NCI-H1105 treated with DMSO at 0.1 percent for 48 hours (cell line): ENCODE results near the gene MAN2A2.
"Not testable (repeated sequence)": the region's sequence is repeated elsewhere in the genome, so short reads cannot be mapped to it uniquely, and the experiment has no call there.

Experiments
- DNase-seq: peaks from one replicate; lab custom pipeline; 2025; lab: John Stamatoyannopoulos, UW

Gene MAN2A2

DNA sequence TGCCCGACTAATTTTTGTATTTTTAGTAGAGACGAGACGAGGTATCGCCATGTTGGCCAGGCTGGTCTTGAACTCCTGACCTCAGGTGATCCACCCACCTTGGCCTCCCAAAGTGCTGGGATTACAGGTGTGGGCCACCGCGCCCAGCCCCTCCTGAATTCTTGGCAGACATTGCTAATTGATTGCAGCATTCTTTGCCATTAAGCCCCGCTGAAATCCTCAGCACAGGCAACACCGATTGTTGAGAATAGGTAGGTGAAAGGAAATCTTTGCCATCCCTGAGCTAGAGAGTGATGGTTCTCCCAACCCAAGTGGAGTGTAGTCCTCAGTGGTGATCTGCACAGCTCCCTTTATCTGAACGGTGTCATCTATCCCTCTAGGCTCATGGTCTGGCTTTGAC lies 1.6 kb downstream of the MAN2A2 start:
- no peak for DNase-seq

GRCh38 chr15:90905306-90906180 lies 2.4 kb downstream of the MAN2A2 start:
- DNase-seq = no peak

- DNase-seq = no peak
Observed at GRCh38 chr15:90906181-90906849, 3.2 kb downstream of the MAN2A2 start.

- no peak for DNase-seq
Observed at GRCh38 chr15:90907051-90907660, 4.1 kb downstream of the MAN2A2 start.

DNA sequence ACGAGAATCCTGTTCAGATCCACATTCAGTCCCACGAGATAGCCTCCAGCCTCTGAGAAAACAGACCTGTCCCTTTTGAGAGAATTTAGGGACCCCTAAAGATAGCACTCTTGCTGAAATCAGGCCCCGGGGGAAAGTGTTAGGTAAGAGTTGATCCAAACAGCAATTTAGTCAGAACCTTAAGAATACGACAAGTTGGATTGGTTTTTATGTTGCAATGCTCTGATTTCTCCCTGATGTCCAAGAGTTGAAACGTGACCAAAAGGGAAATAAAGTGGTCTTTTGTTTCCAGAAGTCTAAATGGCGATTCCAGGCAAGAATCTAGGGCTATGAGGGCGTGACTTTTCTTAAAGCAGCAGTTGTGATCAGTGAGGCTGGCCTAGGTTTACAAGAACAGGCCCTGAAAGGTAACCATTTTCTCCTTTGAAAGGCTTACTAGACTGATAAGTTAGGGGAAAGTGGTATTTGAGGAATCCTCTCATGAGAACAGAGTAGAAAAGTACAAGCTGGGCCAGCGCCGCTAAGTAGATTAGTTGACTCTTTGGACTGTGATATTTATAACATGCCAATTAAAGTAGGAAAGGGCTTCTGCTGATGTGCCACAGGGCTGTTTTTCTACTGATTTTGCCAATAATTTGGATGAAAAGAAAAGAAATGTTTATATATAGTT lies 4.9 kb downstream of the MAN2A2 start:
- DNase-seq = no peak

GRCh38 chr15:90909449-90909848 lies 6.3 kb downstream of the MAN2A2 start:
- DNase-seq = not testable (repeated sequence)

DNA sequence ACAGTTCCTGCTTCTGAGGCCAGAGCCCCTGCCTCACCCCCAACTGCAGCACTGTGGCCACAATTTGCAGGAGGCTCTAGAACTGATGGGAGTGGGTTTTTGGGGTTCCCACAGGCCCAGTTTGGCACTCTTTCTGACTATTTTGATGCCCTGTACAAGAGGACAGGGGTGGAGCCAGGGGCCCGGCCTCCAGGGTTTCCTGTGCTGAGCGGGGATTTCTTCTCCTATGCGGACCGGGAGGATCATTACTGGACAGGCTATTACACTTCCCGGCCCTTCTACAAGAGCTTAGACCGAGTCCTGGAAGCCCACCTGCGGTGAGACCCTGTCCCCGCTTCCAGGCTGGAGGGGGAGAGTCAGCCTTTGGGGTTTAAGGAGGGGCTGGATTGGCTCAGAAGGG lies 6.9 kb downstream of the MAN2A2 start:
- no peak for DNase-seq

- DNase-seq = no peak
Observed at GRCh38 chr15:90910441-90911301, 7.6 kb downstream of the MAN2A2 start.

DNA sequence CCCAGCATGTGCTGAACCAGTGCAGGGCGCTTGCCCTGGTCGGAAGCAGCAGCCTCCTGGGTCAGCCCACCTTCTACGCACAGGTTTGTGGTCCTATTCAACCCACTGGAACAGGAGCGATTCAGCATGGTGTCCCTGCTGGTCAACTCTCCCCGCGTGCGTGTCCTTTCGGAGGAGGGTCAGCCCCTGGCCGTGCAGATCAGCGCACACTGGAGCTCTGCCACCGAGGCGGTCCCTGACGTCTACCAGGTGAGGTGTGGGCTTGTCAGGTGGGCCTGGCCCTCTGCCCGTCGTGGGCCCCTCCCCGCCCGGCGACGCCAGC lies 8.2 kb downstream of the MAN2A2 start:
- DNase-seq = no peak

DNA sequence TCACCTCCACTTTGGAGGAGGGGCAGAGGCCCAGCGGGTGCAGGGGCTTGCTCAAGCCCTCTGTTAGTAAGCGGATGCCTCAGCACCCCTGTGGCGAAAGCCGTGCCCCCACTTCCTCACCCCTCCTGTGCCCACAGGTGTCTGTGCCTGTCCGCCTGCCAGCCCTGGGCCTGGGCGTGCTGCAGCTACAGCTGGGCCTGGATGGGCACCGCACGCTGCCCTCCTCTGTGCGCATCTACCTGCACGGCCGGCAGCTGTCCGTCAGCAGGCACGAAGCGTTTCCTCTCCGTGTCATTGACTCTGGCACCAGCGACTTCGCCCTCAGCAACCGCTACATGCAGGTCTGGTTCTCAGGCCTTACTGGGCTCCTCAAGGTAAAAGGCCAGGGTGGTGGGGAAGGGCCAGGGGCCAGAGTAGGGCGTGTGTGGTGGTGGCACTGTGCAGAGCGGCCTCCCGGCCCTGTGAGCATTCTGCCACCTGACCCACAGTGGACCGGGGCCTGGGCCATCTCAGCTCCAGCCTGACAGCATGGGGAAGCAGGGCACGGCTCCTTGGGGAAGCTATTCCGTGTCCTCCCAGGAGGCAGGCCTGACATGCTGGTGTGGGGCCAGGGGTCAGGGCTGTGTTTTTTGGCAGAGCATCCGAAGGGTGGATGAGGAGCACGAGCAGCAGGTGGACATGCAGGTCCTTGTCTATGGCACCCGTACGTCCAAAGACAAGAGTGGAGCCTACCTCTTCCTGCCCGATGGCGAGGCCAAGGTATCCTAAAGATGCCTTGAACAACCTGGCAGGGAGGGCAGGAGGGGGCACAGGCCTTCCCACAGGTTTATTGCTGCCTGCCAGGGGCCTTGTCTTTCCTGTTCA lies 9.0 kb downstream of the MAN2A2 start:
- no peak for DNase-seq

DNA sequence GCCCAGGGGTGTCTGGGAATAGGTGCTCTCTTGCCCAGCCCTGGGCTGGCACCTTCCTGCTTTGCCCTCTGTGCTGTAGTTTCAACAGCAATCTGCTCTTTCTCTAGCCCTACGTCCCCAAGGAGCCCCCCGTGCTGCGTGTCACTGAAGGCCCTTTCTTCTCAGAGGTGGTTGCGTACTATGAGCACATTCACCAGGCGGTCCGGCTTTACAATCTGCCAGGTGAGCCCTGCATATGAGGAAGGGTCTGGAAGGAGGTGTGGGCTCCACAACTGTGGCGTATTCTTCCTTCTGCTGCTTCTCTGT lies 9.6 kb downstream of the MAN2A2 start:
- DNase-seq = no peak

DNA sequence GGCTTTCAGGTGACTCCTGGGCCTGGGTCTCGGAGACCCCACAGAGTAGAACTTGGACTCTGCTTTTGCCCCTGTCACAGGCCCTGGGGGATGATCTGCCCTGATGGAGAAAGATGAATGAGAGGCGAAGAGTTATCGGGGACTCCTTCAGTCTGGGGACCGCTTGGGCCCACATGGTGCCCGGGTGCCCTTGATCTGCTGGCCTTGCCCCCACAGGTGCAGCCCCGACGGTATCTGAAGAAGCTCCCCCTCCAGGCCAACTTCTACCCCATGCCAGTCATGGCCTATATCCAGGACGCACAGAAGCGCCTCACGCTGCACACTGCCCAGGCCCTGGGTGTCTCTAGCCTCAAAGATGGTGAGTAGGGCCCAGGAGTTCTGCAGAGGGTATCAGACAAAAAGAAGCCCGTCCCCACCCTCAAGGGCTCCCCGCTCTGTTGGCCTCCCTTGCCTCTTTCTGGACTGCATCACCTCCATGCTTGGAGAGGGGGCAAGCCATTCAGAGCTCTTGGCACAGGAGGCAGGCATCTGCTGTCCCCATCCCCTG lies 10.4 kb downstream of the MAN2A2 start:
- DNase-seq = no peak

DNA sequence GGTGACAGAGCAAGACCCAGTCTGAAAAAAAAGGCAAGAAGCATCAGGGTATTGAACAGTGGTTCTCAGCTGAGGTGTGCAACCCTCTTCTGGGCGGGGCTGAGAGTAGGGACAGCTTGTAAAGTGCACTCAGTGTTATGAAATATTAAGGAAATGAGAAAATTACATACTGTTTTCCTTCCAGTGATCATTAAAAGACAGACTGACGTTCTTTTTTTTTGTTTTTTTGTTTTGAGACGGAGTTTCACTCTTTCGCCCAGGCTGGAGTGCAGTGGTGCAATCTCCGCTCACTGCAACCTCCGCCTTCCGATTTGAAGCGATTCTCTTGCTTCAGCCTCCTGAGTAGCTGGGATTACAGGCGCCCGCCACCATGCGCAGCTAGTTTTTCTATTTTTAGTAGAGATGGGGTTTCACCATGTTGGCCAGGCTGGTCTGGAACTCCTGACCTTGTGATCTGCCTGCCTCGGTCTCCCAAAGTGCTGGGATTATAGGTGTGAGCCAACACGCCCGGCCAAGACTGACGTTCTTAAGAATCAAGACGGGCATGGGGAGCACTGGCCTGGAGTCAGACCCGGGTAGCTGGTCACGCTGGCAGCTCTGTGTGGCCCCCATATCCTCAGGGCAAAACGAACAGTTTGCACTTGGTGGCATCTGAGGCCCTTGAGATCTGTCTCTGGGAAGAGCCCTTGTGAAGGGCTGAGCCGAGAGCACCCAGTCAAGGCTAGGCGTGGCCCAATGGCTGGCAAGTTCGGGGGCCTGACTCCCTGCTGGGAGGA lies 11.4 kb downstream of the MAN2A2 start:
- DNase-seq = no peak

GRCh38 chr15:90915216-90915807 lies 12.2 kb downstream of the MAN2A2 start:
- no peak for DNase-seq

DNA sequence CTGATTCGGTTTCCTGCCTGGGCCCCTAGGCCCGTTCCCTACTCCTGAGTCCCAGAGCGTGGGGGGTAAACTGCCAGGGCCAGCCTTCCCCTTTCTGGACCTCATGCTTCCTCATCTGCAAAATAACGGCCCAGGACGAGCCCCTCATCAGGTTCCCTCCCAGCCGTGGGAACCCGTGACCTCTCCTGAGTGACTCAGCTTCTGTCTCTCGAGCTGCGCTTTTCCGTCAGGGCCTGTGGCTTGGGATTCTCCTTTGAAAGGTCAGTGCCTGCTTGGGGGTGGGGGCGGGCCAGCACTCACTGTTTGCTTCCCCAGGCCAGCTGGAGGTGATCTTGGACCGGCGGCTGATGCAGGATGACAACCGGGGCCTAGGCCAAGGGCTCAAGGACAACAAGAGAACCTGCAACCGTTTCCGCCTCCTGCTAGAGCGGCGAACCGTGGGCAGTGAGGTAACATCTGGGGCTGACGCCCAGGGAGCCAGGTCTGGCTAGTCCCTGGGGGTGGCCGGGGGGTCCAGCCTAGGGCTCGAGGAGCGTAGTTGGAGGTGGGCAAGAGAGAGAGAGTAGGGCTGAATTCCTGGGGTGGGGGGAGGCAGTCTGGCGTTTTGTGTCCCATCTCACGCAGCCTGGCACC lies 12.8 kb downstream of the MAN2A2 start:
- no peak for DNase-seq

GRCh38 chr15:90916461-90916860 lies 13.4 kb downstream of the MAN2A2 start:
- no peak for DNase-seq

DNA sequence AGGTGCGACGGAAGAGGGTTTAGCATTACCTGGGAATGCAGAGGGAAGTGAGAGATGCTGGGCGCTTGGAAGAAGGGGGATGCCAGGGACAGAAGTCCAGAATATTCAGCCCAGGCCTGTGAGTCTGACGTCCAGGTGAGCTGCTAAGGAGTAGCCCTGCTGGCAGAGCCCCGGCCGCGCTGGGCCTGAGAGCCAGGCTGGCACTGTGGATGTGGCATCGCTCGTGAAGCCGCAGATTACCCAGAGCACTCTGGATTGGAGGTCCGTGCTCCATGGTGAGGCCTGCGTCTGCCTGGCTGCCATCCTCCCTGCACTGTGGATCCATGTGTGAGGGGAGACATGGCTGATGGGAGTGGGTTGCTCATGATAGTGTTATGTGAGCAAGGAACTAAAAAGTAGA lies 14.5 kb downstream of the MAN2A2 start:
- no peak for DNase-seq

DNA sequence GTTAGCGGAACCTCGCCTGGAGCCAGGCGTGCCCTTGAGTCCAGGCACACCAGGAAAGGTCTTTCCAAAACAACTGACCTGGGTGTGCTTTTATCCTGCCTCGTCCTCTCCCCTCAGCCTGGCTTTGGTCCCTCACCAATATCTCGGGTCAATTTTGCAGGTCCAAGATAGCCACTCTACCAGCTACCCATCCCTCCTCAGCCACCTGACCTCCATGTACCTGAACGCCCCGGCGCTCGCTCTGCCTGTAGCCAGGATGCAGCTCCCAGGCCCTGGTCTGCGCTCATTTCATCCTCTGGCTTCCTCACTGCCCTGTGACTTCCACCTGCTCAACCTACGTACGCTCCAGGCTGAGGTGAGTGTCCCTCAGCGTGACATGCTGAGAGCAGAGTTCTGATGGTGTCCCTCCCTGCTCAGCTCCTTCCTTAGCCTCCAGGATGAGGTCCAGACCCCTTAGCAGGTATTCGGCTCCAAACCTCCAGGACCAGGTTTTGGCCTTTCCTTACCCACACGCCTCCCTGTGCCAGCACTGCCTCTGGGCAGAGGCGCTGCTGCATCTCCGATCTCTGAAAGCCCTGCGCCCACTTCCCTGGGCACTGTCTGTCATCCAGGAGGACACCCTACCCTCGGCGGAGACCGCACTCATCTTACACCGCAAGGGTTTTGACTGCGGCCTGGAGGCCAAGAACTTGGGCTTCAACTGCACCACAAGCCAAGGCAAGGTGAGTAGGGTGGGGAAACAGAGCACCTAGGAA lies 15.1 kb downstream of the MAN2A2 start:
- DNase-seq = no peak
